Mesenchymal stem cell (in vitro differentiated cells and primary cell): ENCODE results near the gene IL7R.

ENCODE experiments used
- DNase-seq: peaks from one replicate; pipeline ENCODE4 v3.0.0-alpha.2; 2013
- H2AFZ ChIP-seq: one replicate; pipeline ENCODE4 v1.6.1; 2013; ENCODE audit warnings: low read depth, mild to moderate bottlenecking, control low read depth, inconsistent platforms, low read length, moderate library complexity
- H2AK5ac ChIP-seq: 2 replicates; pipeline ENCODE4 v1.6.1; 2013; ENCODE audit warnings: low read length, moderate library complexity, mild to moderate bottlenecking, inconsistent platforms; ENCODE audit not compliant: severe bottlenecking
- H2BK120ac ChIP-seq: one replicate; pipeline ENCODE4 v1.6.1; 2013; ENCODE audit warnings: low read depth, mild to moderate bottlenecking, inconsistent platforms, low read length, moderate library complexity
- H2BK12ac ChIP-seq, 2 experiments: one replicate each; pipeline ENCODE4 v1.6.1; 2013; ENCODE audit warnings: inconsistent platforms in 2 of 2, low read length in 2 of 2, mild to moderate bottlenecking in 2 of 2, moderate library complexity in 2 of 2, control low read depth in 1 of 2
- H2BK15ac ChIP-seq: one replicate; pipeline ENCODE4 v1.6.1; 2013; ENCODE audit warnings: mild to moderate bottlenecking, low read depth, inconsistent platforms; ENCODE audit not compliant: poor library complexity, severe bottlenecking
- H2BK5ac ChIP-seq: 2 replicates; pipeline ENCODE4 v1.6.1; 2013; ENCODE audit warnings: low read depth, mild to moderate bottlenecking, low read length, control low read depth, inconsistent platforms; ENCODE audit not compliant: poor library complexity, severe bottlenecking
- H3K14ac ChIP-seq, 2 experiments: one replicate each; pipeline ENCODE4 v1.6.1; 2013; ENCODE audit warnings: inconsistent platforms in 2 of 2, low read length in 2 of 2, control low read depth in 1 of 2, mild to moderate bottlenecking in 1 of 2, moderate library complexity in 1 of 2
- H3K18ac ChIP-seq, 2 experiments: one replicate each; pipeline ENCODE4 v1.6.1; 2013; ENCODE audit warnings: inconsistent platforms in 2 of 2, low read length in 2 of 2, control low read depth in 1 of 2, low read depth in 1 of 2, mild to moderate bottlenecking in 1 of 2
- H3K23ac ChIP-seq, 2 experiments: one replicate each; pipeline ENCODE4 v1.6.1; 2013; ENCODE audit warnings: inconsistent platforms in 2 of 2, low read length in 2 of 2, mild to moderate bottlenecking in 2 of 2, moderate library complexity in 2 of 2, control low read depth in 1 of 2
- H3K27ac ChIP-seq: 2 replicates; pipeline ENCODE4 v1.5.1; 2013; ENCODE audit warnings: mild to moderate bottlenecking, moderate library complexity, low read length, control low read depth, inconsistent platforms; ENCODE audit not compliant: poor library complexity, severe bottlenecking
- H3K27me3 ChIP-seq, 2 experiments: 2 replicates each; pipeline versions ENCODE4 v1.6.1 to v1.7.0; 2013; ENCODE audit warnings: low read length in 2 of 2, mild to moderate bottlenecking in 2 of 2, moderate library complexity in 2 of 2, control low read depth in 1 of 2, inconsistent platforms in 1 of 2; ENCODE audit not compliant: control insufficient read depth in 1 of 2, insufficient read depth in 1 of 2
- H3K36me3 ChIP-seq, 2 experiments: 2 replicates each; pipeline versions ENCODE4 v1.6.1 to v1.7.0; 2013; ENCODE audit warnings: low read length in 2 of 2, control low read depth in 1 of 2, inconsistent platforms in 1 of 2, low read depth in 1 of 2, mild to moderate bottlenecking in 1 of 2; ENCODE audit not compliant: insufficient read depth in 2 of 2, control insufficient read depth in 1 of 2
- H3K4ac ChIP-seq, 2 experiments: one replicate each; pipeline ENCODE4 v1.6.1; 2013; ENCODE audit warnings: inconsistent platforms in 2 of 2, low read length in 2 of 2, mild to moderate bottlenecking in 2 of 2, moderate library complexity in 2 of 2, control low read depth in 1 of 2, low read depth in 1 of 2
- H3K4me1 ChIP-seq: 2 replicates; pipeline ENCODE4 v1.6.1; 2013; ENCODE audit warnings: low read depth, low read length, control low read depth; ENCODE audit not compliant: control insufficient read depth, insufficient read depth
- H3K4me2 ChIP-seq: 2 replicates; pipeline ENCODE4 v1.6.1; 2013; ENCODE audit warnings: low read length, mild to moderate bottlenecking, inconsistent platforms; ENCODE audit not compliant: poor library complexity, severe bottlenecking
- H3K4me3 ChIP-seq, 2 experiments: 2 replicates each; pipeline versions ENCODE4 v1.5.1 to v1.7.0; 2013; ENCODE audit warnings: low read length in 2 of 2, mild to moderate bottlenecking in 2 of 2, control low read depth in 1 of 2, low read depth in 1 of 2; ENCODE audit not compliant: insufficient read depth in 1 of 2
- H3K79me1 ChIP-seq: replicated peaks from 2 replicates; pipeline ENCODE4 v1.6.1; 2013; ENCODE audit warnings: mild to moderate bottlenecking, control low read depth, low read length, inconsistent platforms; ENCODE audit not compliant: poor library complexity, severe bottlenecking
- H3K9ac ChIP-seq: 2 replicates; pipeline ENCODE4 v1.7.0; 2013; ENCODE audit warnings: mild to moderate bottlenecking, low read length, moderate library complexity
- H3K9me3 ChIP-seq: 2 replicates; pipeline ENCODE4 v1.7.0; 2013; ENCODE audit warnings: mild to moderate bottlenecking, low read length; ENCODE audit not compliant: control insufficient read depth
- H4K8ac ChIP-seq: one replicate; pipeline ENCODE4 v1.6.1; 2013; ENCODE audit warnings: inconsistent platforms, mild to moderate bottlenecking, low read length, moderate library complexity
- H4K91ac ChIP-seq: one replicate; pipeline ENCODE4 v1.6.1; 2013; ENCODE audit warnings: mild to moderate bottlenecking, low read length, inconsistent platforms
- WGBS: methylation state at CpG from one replicate; pipeline ENCODE4 v1.1.7; 2013; ENCODE audit warnings: mixed read lengths; 5-methylcytosine and 5-hydroxymethylcytosine counted together

IL7R gene

GRCh38 chr5:35898952-35899660, 42.4 kb downstream of the IL7R start:
- Histone ChIP-seq H3K4me2 (no peak overlapping the region), H3K27ac (no peak overlapping the region), H3K9me3 (no peaks in the 10 kb centered on the region), H2BK12ac (no peak overlapping the region), H3K4me3 (no peak overlapping the region), H3K4me1 (no peaks in the 10 kb centered on the region), H3K14ac (no peak overlapping the region), H2AK5ac (no peak overlapping the region), H4K8ac (no peak overlapping the region), H2BK5ac (no peak overlapping the region), H3K36me3 (no peaks in the 10 kb centered on the region), H3K18ac (no peak overlapping the region), H3K79me1 (no peaks in the 10 kb centered on the region), H2AFZ (no peak overlapping the region), H3K23ac (no peak overlapping the region), H3K9ac (no peak overlapping the region), H2BK15ac (no peak overlapping the region), H3K27me3 (no peaks in the 10 kb centered on the region), H4K91ac (no peak overlapping the region), H2BK120ac (no peak overlapping the region), H3K4ac (no peak overlapping the region)
- no peak for DNase-seq
- 76% methylated on average over 6 of the region's 7 CpGs for WGBS

GRCh38 chr5:35899800-35900199, 43.1 kb downstream of the IL7R start:
- Histone ChIP-seq H3K4me3 (no peak overlapping the region), H3K23ac (no peak overlapping the region), H3K36me3 (no peaks in the 10 kb centered on the region), H3K27me3 (no peaks in the 10 kb centered on the region), H3K79me1 (no peaks in the 10 kb centered on the region), H4K91ac (no peak overlapping the region), H2AK5ac (no peak overlapping the region), H2BK15ac (no peak overlapping the region), H3K14ac (no peak overlapping the region), H3K4me1 (no peaks in the 10 kb centered on the region), H3K27ac (no peak overlapping the region), H2AFZ (no peak overlapping the region), H2BK120ac (no peak overlapping the region), H3K18ac (no peak overlapping the region), H3K9me3 (no peaks in the 10 kb centered on the region), H4K8ac (no peak overlapping the region), H3K9ac (no peak overlapping the region), H3K4me2 (no peak overlapping the region), H3K4ac (no peak overlapping the region), H2BK12ac (no peak overlapping the region), H2BK5ac (no peak overlapping the region)
- no peak for DNase-seq
- WGBS = 88% methylated on average over 1 of the region's 3 CpGs

GRCh38 chr5:35900972-35901695, 44.4 kb downstream of the IL7R start:
- no peak overlapping the region for H3K18ac ChIP-seq
- H3K4me3 ChIP-seq = no peak overlapping the region
- H2BK15ac ChIP-seq = no peak overlapping the region
- H4K8ac ChIP-seq = no peak overlapping the region
- WGBS = 92% methylated on average over 3 of the region's 3 CpGs
- no peak overlapping the region for H4K91ac ChIP-seq
- H2BK5ac ChIP-seq = no peak overlapping the region
- H3K9me3 ChIP-seq = no peaks in the 10 kb centered on the region
- no peak overlapping the region for H3K23ac ChIP-seq
- no peak overlapping the region for H3K14ac ChIP-seq
- no peak overlapping the region for H3K27ac ChIP-seq
- no peaks in the 10 kb centered on the region for H3K27me3 ChIP-seq
- H2AK5ac ChIP-seq = no peak overlapping the region
- H2BK12ac ChIP-seq = no peak overlapping the region
- H3K4me2 ChIP-seq = no peak overlapping the region
- no peak overlapping the region for H2AFZ ChIP-seq
- no peaks in the 10 kb centered on the region for H3K4me1 ChIP-seq
- no peak overlapping the region for H2BK120ac ChIP-seq
- H3K9ac ChIP-seq = no peak overlapping the region
- H3K36me3 ChIP-seq = no peaks in the 10 kb centered on the region
- DNase-seq = no peak
- no peaks in the 10 kb centered on the region for H3K79me1 ChIP-seq
- H3K4ac ChIP-seq = no peak overlapping the region

DNA sequence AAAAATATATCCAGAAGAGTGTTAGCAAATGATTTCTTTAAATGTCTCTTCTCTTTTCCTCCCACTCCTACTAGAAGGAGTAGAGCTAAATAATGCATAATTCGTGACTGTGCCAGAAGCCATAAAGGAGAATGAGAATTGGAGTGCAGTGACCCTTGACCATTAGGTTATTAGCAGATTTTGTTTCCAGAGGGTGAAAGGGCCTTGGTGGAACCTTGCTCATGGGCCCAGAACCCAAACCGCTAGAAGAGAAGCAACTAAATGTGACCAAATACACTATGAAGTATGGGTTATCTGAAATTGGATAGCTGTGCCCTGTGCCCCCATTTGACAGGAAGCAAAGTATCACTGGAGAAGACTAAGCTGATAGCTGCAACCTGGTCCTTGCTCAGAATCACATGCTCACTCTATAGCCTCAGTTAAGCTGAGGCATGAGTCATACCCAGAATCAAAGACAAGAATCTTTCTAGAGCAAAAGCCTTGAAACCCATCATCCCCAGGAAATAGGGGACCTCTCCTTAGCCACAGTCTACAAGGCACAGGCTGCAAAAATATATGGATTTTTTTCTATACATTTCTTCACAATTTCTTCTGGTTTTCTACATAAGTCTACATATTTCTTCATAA, 45.5 kb downstream of the IL7R start:
- Histone ChIP-seq H3K9ac (no peak overlapping the region), H2BK15ac (no peak overlapping the region), H2AFZ (no peak overlapping the region), H3K4me1 (no peaks in the 10 kb centered on the region), H3K79me1 (no peaks in the 10 kb centered on the region), H3K27me3 (no peaks in the 10 kb centered on the region), H3K23ac (no peak overlapping the region), H3K4me2 (no peak overlapping the region), H4K8ac (no peak overlapping the region), H3K18ac (no peak overlapping the region), H3K36me3 (no peaks in the 10 kb centered on the region), H2AK5ac (no peak overlapping the region), H4K91ac (no peak overlapping the region), H2BK120ac (no peak overlapping the region), H3K4ac (no peak overlapping the region), H3K14ac (no peak overlapping the region), H3K27ac (no peak overlapping the region), H2BK12ac (peak overlapping the region in 1 of 2 experiments; percentile 15), H3K9me3 (no peaks in the 10 kb centered on the region), H3K4me3 (no peak overlapping the region), H2BK5ac (no peak overlapping the region)
- DNase-seq = peak; percentile 44
- WGBS = 88% methylated on average over 2 of the region's 2 CpGs
